Heart right ventricle (tissue), 16 donors: ENCODE results near the gene MINDY4. TPM values are rescaled to one million over a fixed set of nuclear protein-coding genes. Genes with fewer than 3 reads are reported as not detected.
A peak's percentile ranks its signal among the peaks of the same experiment; 100 is the strongest.

Experiments
- ATAC-seq, 8 donors: fragments of 200-7000 bp; cut with Tn5 transposase; one replicate each; pipeline ENCODE4 v1.9.1; 2020; ENCODE audit warnings: mild to moderate bottlenecking in 8 of 8, moderate library complexity in 8 of 8, moderate number of reproducible peaks in 1 of 8
- DNase-seq, 2 donors: peaks; one replicate each; pipeline ENCODE4 v3.0.0-alpha.2; 2020
- H3K27ac ChIP-seq, 10 donors: fragments of 200-600 bp; sonication (generic) in 2 of 10; one replicate each; pipeline versions ENCODE4 v1.5.0 to v1.8.0; 2020 to 2022; ENCODE audit warnings: mild to moderate bottlenecking in 3 of 10
- H3K27me3 ChIP-seq, 7 donors: fragments of 200-600 bp; one replicate each; pipeline ENCODE4 v1.8.0; 2021 to 2022; ENCODE audit warnings: mild to moderate bottlenecking in 2 of 7
- H3K36me3 ChIP-seq, 9 donors: fragments of 200-600 bp; sonication (generic) in 1 of 9; one replicate each; pipeline versions ENCODE4 v1.5.0 to v1.8.0; 2020 to 2022; ENCODE audit warnings: mild to moderate bottlenecking in 2 of 9
- H3K4me1 ChIP-seq, 9 donors: fragments of 200-600 bp; sonication (generic) in 1 of 9; one replicate each; pipeline versions ENCODE4 v1.5.0 to v1.8.0; 2020 to 2022; ENCODE audit warnings: mild to moderate bottlenecking in 4 of 9
- H3K4me3 ChIP-seq, 10 donors: fragments of 200-600 bp; sonication (generic) in 2 of 10; one replicate each; pipeline versions ENCODE4 v1.5.0 to v1.8.0; 2020 to 2022; ENCODE audit warnings: mild to moderate bottlenecking in 7 of 10, moderate library complexity in 2 of 10
- H3K9me3 ChIP-seq, 11 donors: fragments of 200-600 bp in 10 of 11; sonication (generic) in 2 of 11; one replicate each; pipeline versions ENCODE4 v1.5.0 to v1.8.0; 2013 to 2022; ENCODE audit warnings: mild to moderate bottlenecking in 2 of 11, control low read depth in 1 of 11, moderate library complexity in 1 of 11
- WGBS, 2 donors: extraction: QIAGEN DNeasy Blood & Tissue Kit; methylation state at CpG; one replicate each; pipeline ENCODE4 v1.1.7; 2013; ENCODE audit warnings: inconsistent platforms in 1 of 2; 5-methylcytosine and 5-hydroxymethylcytosine counted together
- intact Hi-C, 10 donors: fragments of 100-400 bp; cut with DNase I; formaldehyde crosslinking; loops; one replicate each; pipeline versions ENCODE4 v1.11.1 to v1.14.2; 2022
- polyA plus RNA-seq, 2 donors: library from polyadenylated mRNA; stranded (reverse); fragments of 200-250 nt; gene quantifications; one replicate each; pipeline ENCODE4 v1.2.3, GENCODE V29; 2013
- total RNA-seq, 10 donors: library from RNA; stranded (reverse); fragmentation: NEBNext Ultra II Directional in 3 of 10; extraction: Animal tissue kit (Norgen Biotek cat#: 25700) in 3 of 10; gene quantifications; one replicate each; pipeline versions ENCODE4 v1.2.1 to v1.2.4, GENCODE V29; 2021 to 2023
- TF ChIP-seq, protein P1 (sequence below), 9 donors: fragments of 200-600 bp; sonication (generic) in 2 of 9; IDR thresholded peaks; one replicate each; pipeline versions ENCODE4 v1.5.0 to v1.8.0; 2021 to 2022; ENCODE audit warnings: antibody characterized with exemption in 9 of 9, mild to moderate bottlenecking in 5 of 9, moderate library complexity in 1 of 9
- donor health status: Arrhythmogenic right ventricular cardiomyopathy.
- donor health status: ischemic (EF 13 %, LVEDD 7.1; RV severe dilation, severe dysfunction).
- donor health status: healthy with polysubstance abuse.
- donor health status: DM: no; HTN: yes; CAD: no.
- donor health status: DM: no; HTN: no; CAD: no.
- donor health status: ischemic (EF 25% LVEDD 6.9; RV normal size, moderate dysfunction).
- donor health status: ischemic (EF 25% LVEDD 5.7; RV mildly dilated, moderate dysfunction).
- donor health status: healthy.
- donor health status: DM: yes; HTN: yes; CAD: no.
- donor health status: Ischemic cardiomyopathy.
- donor health status: ischemic (EF 35%, LVEDD 5.7; RV mildly dilated, moderate dysfunction).
- donor health status: nonischemic (EF 11% LVEDD 7.7; RV severe dilation, severe dysfunction).
- donor health status: DM: yes; HTN: yes; CAD: no.
- donor health status: PGD.
- donor health status: ischemic (EF 29% LVEDD 5.4; RV normal size, mild dysfunction).
- donor health status: nonischemic (EF 23%, LVEDD 6.1; RV moderate dilation, normal function).

Gene MINDY4
- total and polyA plus RNA-seq, 12 donors: 1.9 to 5.4 (median 2.8) TPM

- no peak overlapping the region for H3K4me3 ChIP-seq
- intact Hi-C loops: no loop called here
- no peaks in the 10 kb centered on the region for H3K9me3 ChIP-seq
- 29 to 79% methylated on average over 1 of the region's 1 CpG for WGBS, 2 donors
- peak overlapping the region in 9 of 10 donors; percentile 3 to 76 (median 63) for H3K27ac ChIP-seq
- no peaks in the 10 kb centered on the region for H3K36me3 ChIP-seq
- ATAC-seq: no peak
- peaks cover 16 to 74% (median 61%) of the 10 kb centered on the region in 9 donors for H3K4me1 ChIP-seq
- DNase-seq: no peak
- TF ChIP-seq, protein P1, sequence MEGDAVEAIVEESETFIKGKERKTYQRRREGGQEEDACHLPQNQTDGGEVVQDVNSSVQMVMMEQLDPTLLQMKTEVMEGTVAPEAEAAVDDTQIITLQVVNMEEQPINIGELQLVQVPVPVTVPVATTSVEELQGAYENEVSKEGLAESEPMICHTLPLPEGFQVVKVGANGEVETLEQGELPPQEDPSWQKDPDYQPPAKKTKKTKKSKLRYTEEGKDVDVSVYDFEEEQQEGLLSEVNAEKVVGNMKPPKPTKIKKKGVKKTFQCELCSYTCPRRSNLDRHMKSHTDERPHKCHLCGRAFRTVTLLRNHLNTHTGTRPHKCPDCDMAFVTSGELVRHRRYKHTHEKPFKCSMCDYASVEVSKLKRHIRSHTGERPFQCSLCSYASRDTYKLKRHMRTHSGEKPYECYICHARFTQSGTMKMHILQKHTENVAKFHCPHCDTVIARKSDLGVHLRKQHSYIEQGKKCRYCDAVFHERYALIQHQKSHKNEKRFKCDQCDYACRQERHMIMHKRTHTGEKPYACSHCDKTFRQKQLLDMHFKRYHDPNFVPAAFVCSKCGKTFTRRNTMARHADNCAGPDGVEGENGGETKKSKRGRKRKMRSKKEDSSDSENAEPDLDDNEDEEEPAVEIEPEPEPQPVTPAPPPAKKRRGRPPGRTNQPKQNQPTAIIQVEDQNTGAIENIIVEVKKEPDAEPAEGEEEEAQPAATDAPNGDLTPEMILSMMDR (IDR thresholded peaks at IDR 0.05): no peak
- H3K27me3 ChIP-seq: no peaks in the 10 kb centered on the region
These were observed 122.8 kb downstream of the MINDY4 start for GRCh38 chr7:30894009-30894408.

- H3K4me3 ChIP-seq: no peak overlapping the region
These were observed 123.8 kb downstream of the MINDY4 start for GRCh38 chr7:30894866-30895605.

DNA sequence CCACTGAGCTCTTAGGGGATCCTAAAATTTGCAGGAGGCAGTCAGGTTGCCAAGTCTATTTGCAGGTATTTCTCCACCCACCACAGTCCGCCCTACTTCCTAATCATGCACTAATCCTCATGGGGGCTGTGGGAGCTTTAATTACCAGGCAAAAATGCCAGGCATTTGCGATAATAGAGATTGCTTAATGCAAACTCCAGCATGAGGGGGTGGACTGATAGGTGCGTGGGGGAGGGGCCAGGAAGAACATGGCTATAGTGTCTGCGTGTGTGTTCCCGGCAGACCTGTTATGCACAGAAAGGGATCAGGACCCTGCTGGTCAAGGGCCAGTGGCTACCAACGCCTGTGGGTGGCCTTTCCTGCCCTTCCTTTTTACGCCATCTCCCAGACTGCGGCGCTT lies 124.8 kb downstream of the MINDY4 start:
- intact Hi-C loops: no loop called here

More at GRCh38 chr7:30894866-30895605, 123.8 kb downstream of the MINDY4 start:
- no peaks in the 10 kb centered on the region for H3K27me3 ChIP-seq
- no peaks in the 10 kb centered on the region for H3K9me3 ChIP-seq
- intact Hi-C loops: no loop called here
- TF ChIP-seq, protein P1 (IDR thresholded peaks at IDR 0.05): no peak
- ATAC-seq (no peak), DNase-seq (no peak)
- H3K27ac ChIP-seq: peak overlapping the region in 6 of 10 donors; percentile 40 to 76 (median 66)
- H3K36me3 ChIP-seq: no peaks in the 10 kb centered on the region
- WGBS, 2 donors: 82 to 86% methylated on average over 14 of the region's 14 CpGs
- peaks cover 16 to 80% (median 69%) of the 10 kb centered on the region in 9 donors for H3K4me1 ChIP-seq

DNA sequence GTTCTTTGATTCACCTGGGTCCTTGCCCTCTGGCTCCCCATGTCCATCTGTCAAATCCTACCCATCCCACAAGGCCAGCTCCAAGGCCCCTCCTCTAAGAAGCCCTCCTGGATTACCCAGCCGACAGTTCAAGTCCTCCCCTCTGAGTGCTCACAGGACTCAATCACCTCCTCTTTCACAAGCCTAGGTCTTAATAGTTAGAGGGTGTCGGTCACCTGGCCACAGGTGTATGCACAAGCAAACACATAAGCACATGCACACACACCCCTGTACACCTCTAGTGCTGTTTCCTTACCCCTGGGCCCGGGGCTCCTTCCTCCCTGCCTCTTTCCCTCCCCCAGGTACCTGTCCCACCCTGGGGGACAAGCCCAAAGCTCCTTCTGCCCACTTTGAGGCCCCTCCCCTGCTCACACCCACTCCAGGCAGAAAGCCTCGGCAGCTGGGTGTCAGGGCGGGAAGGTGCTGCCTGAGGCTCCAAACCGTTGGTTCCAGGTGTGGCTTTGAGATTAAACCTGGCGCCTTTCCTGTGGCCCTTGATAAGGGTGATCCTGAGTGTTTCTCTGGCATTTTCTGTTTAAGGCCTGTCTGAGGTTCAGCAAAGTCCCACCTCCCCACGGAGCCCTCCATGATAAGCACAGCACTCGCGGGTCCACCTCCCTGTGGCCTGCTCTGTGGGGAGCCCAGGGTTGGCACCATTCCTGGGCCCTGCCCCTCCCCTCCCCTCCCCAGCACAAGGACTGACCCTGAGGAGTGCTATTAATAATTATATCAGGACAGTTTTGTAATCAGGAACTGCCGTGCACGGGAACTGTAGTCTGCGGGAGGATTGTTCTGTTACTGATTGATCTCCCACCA lies 125.8 kb downstream of the MINDY4 start:
- Histone ChIP-seq H3K27ac (peak overlapping the region in 7 of 10 donors; percentile 0 to 83 (median 18)), H3K9me3 (no peaks in the 10 kb centered on the region), H3K36me3 (no peaks in the 10 kb centered on the region), H3K4me3 (no peak overlapping the region), H3K27me3 (no peaks in the 10 kb centered on the region), H3K4me1 (peaks cover 19 to 97% (median 77%) of the 10 kb centered on the region in 9 donors)
- no peak for DNase-seq
- intact Hi-C loops: no loop called here
- TF ChIP-seq, protein P1 (IDR thresholded peaks at IDR 0.05): no peak
- 35% methylated on average over 13 of the region's 13 CpGs for WGBS, 2 donors
- ATAC-seq: peak in 3 of 8 donors; percentile 35 to 47 (median 44)

More for the DNA sequence above, 124.8 kb downstream of the MINDY4 start:
- Histone ChIP-seq H3K9me3 (no peaks in the 10 kb centered on the region), H3K27ac (peak overlapping the region in 5 of 10 donors; percentile 6 to 63 (median 24)), H3K27me3 (no peaks in the 10 kb centered on the region), H3K4me1 (peaks cover 19 to 90% (median 77%) of the 10 kb centered on the region in 9 donors), H3K36me3 (no peaks in the 10 kb centered on the region), H3K4me3 (no peak overlapping the region)
- ATAC-seq: no peak
- DNase-seq: no peak
- TF ChIP-seq, protein P1 (IDR thresholded peaks at IDR 0.05): no peak
- 68 to 71% methylated on average over 9 of the region's 9 CpGs for WGBS, 2 donors
